SJCRH30 (cell line): ENCODE results near the gene SKAP2. TPM values are rescaled to one million over a fixed set of nuclear protein-coding genes. Genes with fewer than 3 reads are reported as not detected.

Experiments
- DNase-seq, 2 experiments: peaks; one replicate each; pipeline ENCODE4 v3.0.0-alpha.2; 2015 to 2020
- H3K27ac ChIP-seq: fragments of 250-450 bp; sonication (Bioruptor Pico); 2 replicates; pipeline ENCODE4 v1.5.1; 2020; ENCODE audit warnings: mild to moderate bottlenecking, moderate library complexity
- H3K27me3 ChIP-seq: fragments of 250-450 bp; sonication (Bioruptor Pico); 2 replicates; pipeline ENCODE4 v1.5.1; 2020; ENCODE audit warnings: mild to moderate bottlenecking, moderate library complexity
- H3K36me3 ChIP-seq: fragments of 250-450 bp; sonication (Bioruptor Pico); 2 replicates; pipeline ENCODE4 v1.5.1; 2020; ENCODE audit warnings: mild to moderate bottlenecking, moderate library complexity
- H3K4me1 ChIP-seq: fragments of 250-450 bp; sonication (Bioruptor Pico); 2 replicates; pipeline ENCODE4 v1.5.1; 2020; ENCODE audit warnings: mild to moderate bottlenecking, moderate library complexity
- H3K4me3 ChIP-seq: fragments of 250-450 bp; sonication (Bioruptor Pico); 2 replicates; pipeline ENCODE4 v1.5.1; 2020; ENCODE audit warnings: mild to moderate bottlenecking, moderate library complexity
- H3K9me3 ChIP-seq: fragments of 250-450 bp; sonication (Bioruptor Pico); replicated peaks from 2 replicates; pipeline ENCODE4 v1.5.1; 2020; ENCODE audit warnings: mild to moderate bottlenecking, moderate library complexity
- total RNA-seq: library from RNA; depleted of rRNA; stranded (reverse); fragments of >200 nt; shearing (Covaris generic); gene quantifications from 2 replicates; pipeline ENCODE4 v1.2.3, GENCODE V29; 2014

SKAP2 gene
- total RNA-seq, 1 experiment from 2014 or later = 16.9 TPM

- Histone ChIP-seq H3K27ac (no peak overlapping the region), H3K9me3 (no peaks in the 10 kb centered on the region), H3K4me1 (no peaks in the 10 kb centered on the region), H3K4me3 (no peak overlapping the region), H3K36me3 (no peaks in the 10 kb centered on the region), H3K27me3 (no peaks in the 10 kb centered on the region)
- DNase-seq = no peak
These were observed 103.9 kb downstream of the SKAP2 start for GRCh38 chr7:26760501-26760900.

GRCh38 chr7:26759108-26759507, 105.3 kb downstream of the SKAP2 start:
- no peak overlapping the region for H3K4me3 ChIP-seq
- no peaks in the 10 kb centered on the region for H3K9me3 ChIP-seq
- H3K27me3 ChIP-seq = no peaks in the 10 kb centered on the region
- H3K4me1 ChIP-seq = no peaks in the 10 kb centered on the region
- H3K27ac ChIP-seq = no peak overlapping the region
- H3K36me3 ChIP-seq = no peaks in the 10 kb centered on the region
- DNase-seq = no peak

- no peak overlapping the region for H3K4me3 ChIP-seq
- H3K4me1 ChIP-seq = no peaks in the 10 kb centered on the region
- no peaks in the 10 kb centered on the region for H3K27me3 ChIP-seq
- no peak overlapping the region for H3K27ac ChIP-seq
- no peaks in the 10 kb centered on the region for H3K36me3 ChIP-seq
- no peaks in the 10 kb centered on the region for H3K9me3 ChIP-seq
- DNase-seq = no peak
These were observed 121.2 kb downstream of the SKAP2 start for GRCh38 chr7:26743205-26743604.

- DNase-seq = no peak
- no peaks in the 10 kb centered on the region for H3K9me3 ChIP-seq
- no peaks in the 10 kb centered on the region for H3K27me3 ChIP-seq
- H3K4me3 ChIP-seq = no peak overlapping the region
- no peaks in the 10 kb centered on the region for H3K36me3 ChIP-seq
- H3K27ac ChIP-seq = no peak overlapping the region
- H3K4me1 ChIP-seq = no peaks in the 10 kb centered on the region
These were observed 128.3 kb downstream of the SKAP2 start for GRCh38 chr7:26735976-26736600.

GRCh38 chr7:26729150-26729775, 135.1 kb downstream of the SKAP2 start:
- no peak for DNase-seq

GRCh38 chr7:26726051-26726450, 138.3 kb downstream of the SKAP2 start:
- no peak for DNase-seq
- Histone ChIP-seq H3K27me3 (no peaks in the 10 kb centered on the region), H3K9me3 (no peaks in the 10 kb centered on the region), H3K4me1 (no peaks in the 10 kb centered on the region), H3K27ac (no peak overlapping the region), H3K4me3 (no peak overlapping the region), H3K36me3 (no peaks in the 10 kb centered on the region)

More at GRCh38 chr7:26729150-26729775, 135.1 kb downstream of the SKAP2 start:
- Histone ChIP-seq H3K4me1 (no peaks in the 10 kb centered on the region), H3K9me3 (no peaks in the 10 kb centered on the region), H3K27me3 (no peaks in the 10 kb centered on the region), H3K27ac (no peak overlapping the region), H3K36me3 (no peaks in the 10 kb centered on the region), H3K4me3 (no peak overlapping the region)

- no peaks in the 10 kb centered on the region for H3K36me3 ChIP-seq
- H3K4me3 ChIP-seq = no peak overlapping the region
- DNase-seq = no peak
- no peak overlapping the region for H3K27ac ChIP-seq
- H3K4me1 ChIP-seq = no peaks in the 10 kb centered on the region
- H3K9me3 ChIP-seq = no peaks in the 10 kb centered on the region
- no peaks in the 10 kb centered on the region for H3K27me3 ChIP-seq
These were observed 139.6 kb downstream of the SKAP2 start for GRCh38 chr7:26724795-26725194.

GRCh38 chr7:26723129-26723528, 141.3 kb downstream of the SKAP2 start:
- H3K27me3 ChIP-seq = no peaks in the 10 kb centered on the region
- H3K4me1 ChIP-seq = no peaks in the 10 kb centered on the region
- peak; percentile 13 to 26 for DNase-seq
- no peaks in the 10 kb centered on the region for H3K36me3 ChIP-seq
- H3K9me3 ChIP-seq = no peaks in the 10 kb centered on the region
- H3K27ac ChIP-seq = no peak overlapping the region
- no peak overlapping the region for H3K4me3 ChIP-seq

- Histone ChIP-seq H3K9me3 (no peaks in the 10 kb centered on the region), H3K4me1 (no peaks in the 10 kb centered on the region), H3K36me3 (no peaks in the 10 kb centered on the region), H3K27ac (no peak overlapping the region), H3K4me3 (no peak overlapping the region), H3K27me3 (no peaks in the 10 kb centered on the region)
- DNase-seq = no peak
These were observed 142.9 kb downstream of the SKAP2 start for GRCh38 chr7:26721450-26721849.

GRCh38 chr7:26718063-26718462, 146.3 kb downstream of the SKAP2 start:
- Histone ChIP-seq H3K9me3 (no peaks in the 10 kb centered on the region), H3K27me3 (no peaks in the 10 kb centered on the region), H3K27ac (no peak overlapping the region), H3K4me1 (no peaks in the 10 kb centered on the region), H3K4me3 (no peak overlapping the region), H3K36me3 (no peaks in the 10 kb centered on the region)
- no peak for DNase-seq

GRCh38 chr7:26714438-26714837, 150.0 kb downstream of the SKAP2 start:
- H3K27me3 ChIP-seq = no peaks in the 10 kb centered on the region
- H3K36me3 ChIP-seq = no peaks in the 10 kb centered on the region; the same call in 1 of the 2 replicates
- no peaks in the 10 kb centered on the region for H3K4me1 ChIP-seq
- no peaks in the 10 kb centered on the region for H3K9me3 ChIP-seq
- no peak overlapping the region for H3K27ac ChIP-seq
- H3K4me3 ChIP-seq = no peak overlapping the region
- DNase-seq = no peak

GRCh38 chr7:26714006-26714405, 150.4 kb downstream of the SKAP2 start:
- Histone ChIP-seq H3K27me3 (no peaks in the 10 kb centered on the region), H3K4me1 (no peaks in the 10 kb centered on the region), H3K27ac (no peak overlapping the region), H3K9me3 (no peaks in the 10 kb centered on the region), H3K36me3 (no peaks in the 10 kb centered on the region; the same call in 1 of the 2 replicates), H3K4me3 (no peak overlapping the region)
- DNase-seq = no peak

- Histone ChIP-seq H3K4me3 (no peak overlapping the region), H3K27ac (no peak overlapping the region), H3K9me3 (no peaks in the 10 kb centered on the region), H3K36me3 (no peaks in the 10 kb centered on the region; the same call in 1 of the 2 replicates), H3K27me3 (no peaks in the 10 kb centered on the region), H3K4me1 (peaks cover 14% of the 10 kb centered on the region)
- DNase-seq = no peak
These were observed 155.0 kb downstream of the SKAP2 start for GRCh38 chr7:26709210-26709990.

GRCh38 chr7:26705567-26705966, 158.8 kb downstream of the SKAP2 start:
- Histone ChIP-seq H3K36me3 (no peaks in the 10 kb centered on the region), H3K4me3 (no peak overlapping the region), H3K27ac (0 out of 2 replicates have a peak overlapping the region, but pooled peaks have one; percentile 0), H3K27me3 (no peaks in the 10 kb centered on the region), H3K9me3 (no peaks in the 10 kb centered on the region), H3K4me1 (peaks cover 14% of the 10 kb centered on the region)
- peak; percentile 63 to 82 for DNase-seq

- Histone ChIP-seq H3K4me1 (peaks cover 14% of the 10 kb centered on the region), H3K27ac (no peak overlapping the region), H3K9me3 (no peaks in the 10 kb centered on the region), H3K27me3 (no peaks in the 10 kb centered on the region), H3K4me3 (no peak overlapping the region), H3K36me3 (no peaks in the 10 kb centered on the region)
- no peak for DNase-seq
These were observed 159.6 kb downstream of the SKAP2 start for GRCh38 chr7:26704786-26705185.
